HepG2 (cell line): ENCODE data around the gene ARF6. TPM values are rescaled to one million over a fixed set of nuclear protein-coding genes. Genes with fewer than 3 reads are reported as not detected.

Source experiments
- ATAC-seq: fragments of 200-7000 bp; cut with Tn5 transposase; 3 replicates; pipeline ENCODE4 v1.9.1; 2020; ENCODE audit warnings: mild to moderate bottlenecking, moderate library complexity
- BruUV-seq: library from RNA; stranded (reverse); fragments of 400-500 nt; replicated peaks from 2 replicates; lab custom pipeline; 2021; lab: Mats Ljungman, UMichigan
- CTCF ChIA-PET: fragments of 300-600 bp; formaldehyde crosslinking; extraction: SDS; loops from one replicate; lab custom pipeline; 2021; ENCODE audit warnings: low total read pairs, inconsistent platforms, low intra/inter-chr PET ratio; lab: Yijun Ruan, JAX
- POLR2A ChIA-PET: fragments of 350-600 bp; sonication (Branson Sonifier 250); formaldehyde crosslinking; loops from one replicate; lab custom pipeline; 2020; ENCODE audit warnings: antibody characterized with exemption, inconsistent platforms; lab: Yijun Ruan, JAX
- DNase-seq: peaks from one replicate; pipeline ENCODE4 v3.0.0-alpha.2; 2015; ENCODE audit warnings: low spot score
- FAIRE-seq: peaks from 3 replicates; lab custom pipeline; 2011; peaks lifted over from hg19 to GRCh38; lab: Jason Lieb, UNC
- H2AFZ ChIP-seq: one replicate; pipeline ENCODE4 v1.6.1; 2011; ENCODE audit warnings: low read length, inconsistent platforms
- H3K27ac ChIP-seq: fragments of 300-600 bp; 3 replicates; pipeline ENCODE4 v1.8.0; 2011; ENCODE audit warnings: mixed run types, mild to moderate bottlenecking, mixed read lengths, low read length, inconsistent platforms; ENCODE audit not compliant: insufficient read depth; ENCODE audit errors: extremely low read length
- H3K27me3 ChIP-seq, 2 experiments: fragments of 200-600 bp in 1 of 2; 2 replicates in 1 of 2; 3 replicates in 1 of 2; pipeline versions ENCODE4 v1.6.0 to v1.8.0; 2011; ENCODE audit warnings: low read length in 2 of 2, mild to moderate bottlenecking in 2 of 2, moderate library complexity in 2 of 2, inconsistent platforms in 1 of 2; ENCODE audit not compliant: insufficient read depth in 2 of 2, control insufficient read depth in 1 of 2
- H3K36me3 ChIP-seq, 2 experiments: fragments of 200-600 bp in 1 of 2; replicated peaks in 1 of 2; 2 replicates in 1 of 2; 3 replicates in 1 of 2; pipeline versions ENCODE4 v1.5.1 to v1.8.0; 2011; ENCODE audit warnings: low read length in 2 of 2, inconsistent platforms in 1 of 2; ENCODE audit not compliant: insufficient read depth in 2 of 2, control insufficient read depth in 1 of 2
- H3K4me1 ChIP-seq: 2 replicates; pipeline ENCODE4 v1.5.1; 2012; ENCODE audit warnings: low read length, inconsistent platforms; ENCODE audit not compliant: insufficient read depth
- H3K4me2 ChIP-seq: 2 replicates; pipeline ENCODE4 v1.6.0; 2011; ENCODE audit warnings: low read depth, low read length, inconsistent platforms
- H3K4me3 ChIP-seq, 3 experiments: fragments of 200-600 bp in 1 of 3; sonication (generic), shearing (Covaris generic) in 1 of 3; replicated peaks in 1 of 3; 2 replicates each; pipeline ENCODE4 v1.5.1; 2011 to 2016; ENCODE audit warnings: low read length in 3 of 3, inconsistent platforms in 2 of 3, low read depth in 2 of 3, mild to moderate bottlenecking in 2 of 3, control low read depth in 1 of 3, mixed read lengths in 1 of 3; ENCODE audit not compliant: insufficient read depth in 1 of 3
- H3K79me2 ChIP-seq: one replicate; pipeline ENCODE4 v1.6.1; 2011; ENCODE audit warnings: low read length, inconsistent platforms; ENCODE audit not compliant: insufficient read depth
- H3K9ac ChIP-seq: 2 replicates; pipeline ENCODE4 v1.6.0; 2011; ENCODE audit warnings: mild to moderate bottlenecking, low read depth, low read length, inconsistent platforms; ENCODE audit not compliant: insufficient read depth
- H3K9me3 ChIP-seq: 2 replicates; pipeline ENCODE4 v1.5.1; 2012; ENCODE audit warnings: mild to moderate bottlenecking, low read length
- H4K20me1 ChIP-seq: 2 replicates; pipeline ENCODE4 v1.6.0; 2011; ENCODE audit warnings: inconsistent platforms, mild to moderate bottlenecking, low read length, moderate library complexity; ENCODE audit not compliant: insufficient read depth
- ERF ChIP-seq: IDR thresholded peaks from 2 replicates; pipeline ENCODE4 v1.6.1; 2018; ENCODE audit warnings: missing biosample characterization, missing genetic modification reagents
- GTF3A ChIP-seq: sonication (generic); formaldehyde crosslinking; conservative IDR thresholded peaks from 2 replicates; pipeline ENCODE4 v1.4.0; 2020; ENCODE audit warnings: mild to moderate bottlenecking, missing genetic modification reagents
- HDAC6 ChIP-seq: fragments of 200-600 bp; sonication (generic); IDR thresholded peaks from 2 replicates; pipeline ENCODE4 v1.7.0; 2017; ENCODE audit warnings: mild to moderate bottlenecking, antibody characterized with exemption, low read length, low read depth
- MED13 ChIP-seq: sonication (generic); formaldehyde crosslinking; IDR thresholded peaks from 2 replicates; pipeline ENCODE4 v1.5.0; 2020; ENCODE audit warnings: missing genetic modification reagents
- POLR2G ChIP-seq: fragments of 200-400 bp; formaldehyde crosslinking; IDR thresholded peaks from 2 replicates; pipeline ENCODE4 v1.6.1; 2018; ENCODE audit warnings: mild to moderate bottlenecking, low read depth, low read length, moderate library complexity
- RERE ChIP-seq: IDR thresholded peaks from 2 replicates; pipeline ENCODE4 v1.6.1; 2016; ENCODE audit warnings: low read depth, missing genetic modification reagents, missing compliant biosample characterization
- SRSF9 ChIP-seq: fragments of 200-400 bp; formaldehyde crosslinking; IDR thresholded peaks from 2 replicates; pipeline ENCODE4 v1.6.1; 2018; ENCODE audit warnings: borderline replicate concordance, mild to moderate bottlenecking, low read depth, low read length; ENCODE audit not compliant: insufficient read depth, poor library complexity, severe bottlenecking
- TGIF2 ChIP-seq: IDR thresholded peaks from 2 replicates; pipeline ENCODE4 v1.6.1; 2016; ENCODE audit warnings: control low read depth, missing compliant biosample characterization
- THAP9 ChIP-seq: sonication (generic); formaldehyde crosslinking; IDR thresholded peaks from 2 replicates; pipeline ENCODE4; 2020; ENCODE audit warnings: missing genetic modification reagents, mild to moderate bottlenecking, borderline replicate concordance
- ZNF234 ChIP-seq: sonication (generic); formaldehyde crosslinking; conservative IDR thresholded peaks from 2 replicates; pipeline ENCODE4 v1.5.1; 2020; ENCODE audit warnings: mild to moderate bottlenecking, missing genetic modification reagents
- ZNF660 ChIP-seq: sonication (generic); formaldehyde crosslinking; IDR thresholded peaks from 2 replicates; pipeline ENCODE4 v1.5.1; 2020; ENCODE audit warnings: mild to moderate bottlenecking, low read depth, missing genetic modification reagents, borderline replicate concordance
- WGBS: methylation state at CpG from one replicate; pipeline ENCODE4 v1.1.6; 2017; ENCODE audit warnings: low lambda C conversion rate; 5-methylcytosine and 5-hydroxymethylcytosine counted together
- in situ Hi-C: cut with HindIII; loops from 2 replicates; pipeline ENCODE4 v1.10.0; 2017; ENCODE audit warnings: low pct_unique_long_range_greater_than_20kb; ENCODE audit not compliant: extremely low pct_ligation_motif_present
- intact Hi-C: fragments of 100-400 bp; cut with micrococcal nuclease; formaldehyde crosslinking; loops from one replicate; pipeline ENCODE4 v1.10.0; 2022; ENCODE audit not compliant: unreplicated experiment
- polyA plus RNA-seq, 8 experiments: library from polyadenylated mRNA; depleted of rRNA in 3 of 8; stranded (reverse) in 7 of 8; unstranded in 1 of 8; fragments of >200 nt; fragmentation: Illumina TruSeq in 4 of 8; extraction: Trizol in 4 of 8; gene quantifications; 2 replicates each; pipeline versions ENCODE4 v1.2.1 to v1.2.3, GENCODE V29; 2011 to 2016; ENCODE audit warnings: low read depth in 4 of 8, missing spikeins in 1 of 8, mixed read lengths in 1 of 8; ENCODE audit not compliant: insufficient read depth in 1 of 8
- total RNA-seq, 5 experiments: library from RNA; depleted of rRNA; stranded (reverse); fragments of >200 nt; fragmentation: Illumina TruSeq; extraction: Trizol; gene quantifications; 2 replicates each; pipeline ENCODE4 v1.2.3, GENCODE V29; 2016; ENCODE audit warnings: low read depth in 1 of 5
- TF ChIP-seq, protein P1 (sequence below): sonication (generic); formaldehyde crosslinking; IDR thresholded peaks from 2 replicates; pipeline ENCODE4 v1.4.0; 2020; ENCODE audit warnings: mild to moderate bottlenecking, missing genetic modification reagents, borderline replicate concordance

ARF6 gene
- total and polyA plus RNA-seq, 2 of the 13 experiments (the other 11 are each of a cell fraction or from before 2014, with no cell fraction given) = 12.7 to 31.9 TPM

GRCh38 chr14:49919825-49920659, 27.2 kb downstream of the ARF6 start (continued):
- TF ChIP-seq RERE (CRISPR knock-in tag) (no peak), MED13 (CRISPR knock-in tag) (no peak)

DNA sequence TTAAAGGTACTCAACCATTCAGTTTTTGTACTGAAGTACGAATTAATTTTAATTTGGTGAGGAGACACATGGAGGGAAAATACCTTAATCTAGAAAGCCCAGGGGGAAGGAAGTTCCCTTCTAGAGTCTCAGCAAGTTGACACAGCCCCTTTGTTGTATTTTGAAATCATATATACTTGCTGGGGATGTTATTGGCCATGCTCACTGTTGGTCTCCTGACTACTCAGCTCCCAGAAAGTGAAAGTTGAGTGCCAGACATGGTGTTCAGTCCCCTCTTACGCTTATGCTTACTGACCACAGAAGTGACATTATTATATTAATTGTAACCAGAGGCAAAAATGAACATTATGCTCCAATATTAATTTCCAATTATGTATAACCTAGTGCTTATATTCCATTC, 28.1 kb downstream of the ARF6 start:
- Histone ChIP-seq H4K20me1 (no peaks in the 10 kb centered on the region), H3K36me3 (no peaks in the 10 kb centered on the region), H3K9me3 (no peaks in the 10 kb centered on the region), H3K27me3 (no peaks in the 10 kb centered on the region), H3K4me1 (peaks cover 5% of the 10 kb centered on the region), H3K79me2 (no peaks in the 10 kb centered on the region), H3K4me2 (no peak overlapping the region), H3K4me3 (no peak overlapping the region), H3K9ac (no peak overlapping the region), H2AFZ (no peak overlapping the region), H3K27ac (no peak overlapping the region)
- intact Hi-C loops (no loop called here), in situ Hi-C loops (no loop called here)
- WGBS = 86% methylated on average over 2 of the region's 2 CpGs
- BruUV-seq = no TSS peak
- ChIA-PET POLR2A (no interaction called here), CTCF (no interaction called here)
- ATAC-seq (no peak), FAIRE-seq (no peak), DNase-seq (no peak)
- no peak for TF ChIP-seq THAP9 (CRISPR knock-in tag)
- TF ChIP-seq POLR2G = no peak
- TF ChIP-seq SRSF9 = no peak
- TF ChIP-seq TGIF2 (CRISPR knock-in tag) = no peak
- no peak for TF ChIP-seq ZNF660 (CRISPR knock-in tag)
- TF ChIP-seq, protein P1, sequence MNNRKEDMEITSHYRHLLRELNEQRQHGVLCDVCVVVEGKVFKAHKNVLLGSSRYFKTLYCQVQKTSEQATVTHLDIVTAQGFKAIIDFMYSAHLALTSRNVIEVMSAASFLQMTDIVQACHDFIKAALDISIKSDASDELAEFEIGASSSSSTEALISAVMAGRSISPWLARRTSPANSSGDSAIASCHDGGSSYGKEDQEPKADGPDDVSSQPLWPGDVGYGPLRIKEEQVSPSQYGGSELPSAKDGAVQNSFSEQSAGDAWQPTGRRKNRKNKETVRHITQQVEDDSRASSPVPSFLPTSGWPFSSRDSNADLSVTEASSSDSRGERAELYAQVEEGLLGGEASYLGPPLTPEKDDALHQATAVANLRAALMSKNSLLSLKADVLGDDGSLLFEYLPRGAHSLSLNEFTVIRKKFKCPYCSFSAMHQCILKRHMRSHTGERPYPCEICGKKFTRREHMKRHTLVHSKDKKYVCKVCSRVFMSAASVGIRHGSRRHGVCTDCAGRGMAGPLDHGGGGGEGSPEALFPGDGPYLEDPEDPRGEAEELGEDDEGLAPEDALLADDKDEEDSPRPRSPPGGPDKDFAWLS = no peak
- no peak for TF ChIP-seq ZNF234 (CRISPR knock-in tag)
- no peak for TF ChIP-seq HDAC6
- TF ChIP-seq ERF (CRISPR knock-in tag) = no peak
- no peak for TF ChIP-seq GTF3A (CRISPR knock-in tag)
